Hypothalamus (tissue), 51 donors: ENCODE results near the gene IRAK3.

Experiments used
- DNase-seq, 51 donors: peaks; one replicate each; lab custom pipeline; 2025; lab: John Stamatoyannopoulos, UW

IRAK3 gene

DNA sequence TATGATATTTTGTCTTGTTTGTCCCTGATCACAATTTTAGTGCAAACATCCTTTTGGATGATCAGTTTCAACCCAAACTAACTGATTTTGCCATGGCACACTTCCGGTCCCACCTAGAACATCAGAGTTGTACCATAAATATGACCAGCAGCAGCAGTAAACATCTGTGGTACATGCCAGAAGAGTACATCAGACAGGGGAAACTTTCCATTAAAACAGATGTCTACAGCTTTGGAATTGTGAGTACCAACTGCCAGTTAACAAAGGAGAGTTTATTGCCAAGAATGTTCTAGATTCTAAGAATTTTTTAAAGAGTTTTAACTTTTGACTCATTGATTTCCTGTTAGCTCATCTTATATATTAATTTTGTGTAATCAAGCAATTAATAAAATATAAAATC is 55.4 kb downstream of the IRAK3 start:
- DNase-seq, result no peak

DNA sequence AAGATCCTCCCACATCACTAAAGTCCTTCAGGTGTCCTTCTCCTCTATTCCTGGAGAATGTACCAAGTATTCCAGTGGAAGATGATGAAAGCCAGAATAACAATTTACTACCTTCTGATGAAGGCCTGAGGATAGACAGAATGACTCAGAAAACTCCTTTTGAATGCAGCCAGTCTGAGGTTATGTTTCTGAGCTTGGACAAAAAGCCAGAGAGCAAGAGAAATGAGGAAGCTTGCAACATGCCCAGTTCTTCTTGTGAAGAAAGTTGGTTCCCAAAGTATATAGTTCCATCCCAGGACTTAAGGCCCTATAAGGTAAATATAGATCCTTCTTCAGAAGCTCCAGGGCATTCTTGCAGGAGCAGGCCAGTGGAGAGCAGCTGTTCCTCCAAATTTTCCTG is 58.7 kb downstream of the IRAK3 start:
- DNase-seq, result no peak

DNA sequence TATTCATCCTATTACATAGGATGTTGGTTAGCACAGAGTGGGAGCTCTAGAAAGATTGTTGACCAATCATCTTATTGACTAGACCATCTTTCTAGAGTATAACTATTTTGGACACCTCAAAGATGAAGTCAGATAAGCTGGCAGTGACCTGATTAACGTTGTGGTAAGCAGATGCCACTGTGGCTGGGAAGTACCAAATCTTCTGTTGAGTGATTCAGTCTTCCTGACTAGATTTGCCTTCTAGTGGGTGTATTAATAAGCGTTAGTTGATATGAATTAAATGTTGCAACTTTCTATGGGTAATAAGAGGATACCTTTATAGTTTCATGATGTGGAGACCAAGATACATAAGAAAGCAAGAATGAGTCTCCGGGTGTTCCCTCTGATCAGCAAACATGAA is 62.0 kb downstream of the IRAK3 start:
- DNase-seq, result no peak

DNA sequence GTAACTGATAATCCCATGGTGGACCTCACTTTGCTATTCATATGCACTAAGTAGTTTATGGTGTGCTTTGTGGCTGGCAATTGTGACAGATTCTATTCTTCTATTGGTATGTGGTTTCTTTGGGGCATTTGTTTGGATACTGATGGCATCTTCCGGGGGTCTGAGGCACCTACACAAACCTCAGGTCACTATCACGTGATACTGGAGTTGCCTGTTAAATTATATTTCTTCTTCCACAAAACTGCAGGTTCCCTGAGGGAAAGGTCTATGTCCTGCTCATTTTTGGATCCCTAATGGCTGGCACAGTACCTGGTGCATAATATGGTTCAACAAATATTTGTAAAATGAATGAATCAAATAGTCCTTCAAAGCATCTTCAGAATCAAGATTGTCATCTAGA is 63.8 kb downstream of the IRAK3 start:
- DNase-seq, result no peak

DNA sequence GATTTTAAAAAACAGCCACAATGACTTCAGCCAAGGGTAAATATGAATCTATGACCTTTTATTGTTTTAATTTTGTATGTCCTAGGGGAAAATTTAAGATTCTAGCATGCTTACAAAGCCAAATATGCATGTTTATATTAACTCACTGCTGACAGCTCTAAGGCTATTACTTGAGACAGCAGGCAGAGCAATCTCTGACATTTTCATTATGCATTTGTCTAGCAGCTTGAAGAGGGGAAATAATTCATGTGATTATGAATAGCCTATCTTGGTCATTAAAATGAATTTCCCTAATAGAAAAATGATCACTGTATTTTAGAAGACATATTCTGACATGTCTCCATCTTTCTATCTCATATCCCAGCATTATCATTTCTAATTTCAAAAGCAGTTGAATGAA is 66.7 kb downstream of the IRAK3 start:
- DNase-seq, result no peak

DNA sequence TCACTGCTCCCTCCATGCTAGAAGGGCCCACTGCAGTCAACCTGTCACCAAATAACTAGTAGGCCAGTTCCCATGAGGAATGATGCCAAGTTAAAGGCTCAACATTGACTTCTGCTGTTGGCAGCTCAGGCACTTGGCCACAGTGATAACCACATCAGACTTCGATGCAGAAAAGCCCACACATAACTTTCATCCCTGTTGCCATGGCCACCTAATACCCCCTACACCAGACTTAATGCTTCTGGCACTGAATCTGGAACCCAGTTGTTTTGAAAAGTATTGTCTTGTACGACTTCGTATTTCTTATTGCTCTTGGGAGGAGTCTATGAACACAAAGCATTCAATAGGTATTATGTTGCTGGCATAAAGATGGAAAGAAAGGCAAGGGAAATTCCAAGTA is 69.0 kb downstream of the IRAK3 start:
- no peak for DNase-seq

DNA sequence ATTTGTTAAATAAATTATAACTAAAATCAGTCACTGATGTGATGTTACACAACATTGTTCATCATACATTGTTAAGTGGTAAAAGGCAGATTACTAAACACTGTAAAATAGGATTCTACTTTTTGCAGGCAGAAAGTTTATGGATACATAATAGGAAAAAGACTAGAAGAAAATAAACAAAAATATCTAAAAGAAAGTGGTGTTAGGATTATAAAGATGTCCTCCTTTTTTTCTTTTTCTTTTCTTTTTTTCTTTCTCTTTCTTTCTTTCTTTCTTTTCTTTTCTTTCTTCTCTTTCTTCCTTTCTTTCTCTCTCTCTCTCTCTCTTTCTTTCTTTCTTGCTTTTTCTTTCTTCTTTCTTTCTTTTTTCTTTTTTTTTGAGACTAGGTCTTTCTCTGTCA is 73.7 kb downstream of the IRAK3 start:
- no peak for DNase-seq

DNA sequence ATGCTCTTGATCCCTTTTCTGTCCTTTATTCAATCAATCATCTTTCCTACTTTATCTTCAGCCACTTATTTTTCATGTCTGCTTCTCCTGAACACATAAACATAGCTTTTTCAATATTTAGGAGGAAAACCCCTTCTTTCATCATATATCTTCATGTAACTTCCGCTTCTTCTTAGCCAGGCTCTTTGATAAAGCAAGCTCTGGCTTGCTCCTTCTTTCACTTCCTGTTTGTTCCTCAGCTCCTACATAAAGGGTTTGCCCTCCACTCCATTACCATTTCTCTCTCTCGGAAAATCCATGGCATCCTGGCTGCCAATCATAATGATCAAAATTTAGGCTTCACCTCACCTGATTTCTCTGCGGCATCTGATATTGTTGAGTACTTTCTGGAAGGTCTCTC is 79.5 kb downstream of the IRAK3 start:
- DNase-seq, result no peak

DNA sequence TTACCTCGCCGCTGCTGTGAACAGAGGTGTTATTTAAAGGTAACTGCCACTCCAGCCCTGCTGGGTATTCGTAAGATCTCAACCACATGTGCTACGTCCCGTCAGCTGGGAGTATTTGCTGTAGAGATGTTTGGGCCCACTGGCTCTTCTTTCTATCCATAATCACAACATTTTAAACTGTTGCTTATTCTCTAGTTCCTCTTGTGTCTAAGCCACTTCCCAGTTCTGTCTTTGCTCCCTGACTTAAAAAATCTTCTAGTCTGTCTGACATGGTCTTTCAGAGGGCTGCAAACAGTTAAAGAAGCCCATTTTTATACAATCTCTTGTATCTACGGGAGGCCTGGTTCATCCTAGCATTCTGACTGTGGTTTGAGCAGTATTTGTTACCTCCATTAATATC is 80.1 kb downstream of the IRAK3 start:
- DNase-seq, result no peak

DNA sequence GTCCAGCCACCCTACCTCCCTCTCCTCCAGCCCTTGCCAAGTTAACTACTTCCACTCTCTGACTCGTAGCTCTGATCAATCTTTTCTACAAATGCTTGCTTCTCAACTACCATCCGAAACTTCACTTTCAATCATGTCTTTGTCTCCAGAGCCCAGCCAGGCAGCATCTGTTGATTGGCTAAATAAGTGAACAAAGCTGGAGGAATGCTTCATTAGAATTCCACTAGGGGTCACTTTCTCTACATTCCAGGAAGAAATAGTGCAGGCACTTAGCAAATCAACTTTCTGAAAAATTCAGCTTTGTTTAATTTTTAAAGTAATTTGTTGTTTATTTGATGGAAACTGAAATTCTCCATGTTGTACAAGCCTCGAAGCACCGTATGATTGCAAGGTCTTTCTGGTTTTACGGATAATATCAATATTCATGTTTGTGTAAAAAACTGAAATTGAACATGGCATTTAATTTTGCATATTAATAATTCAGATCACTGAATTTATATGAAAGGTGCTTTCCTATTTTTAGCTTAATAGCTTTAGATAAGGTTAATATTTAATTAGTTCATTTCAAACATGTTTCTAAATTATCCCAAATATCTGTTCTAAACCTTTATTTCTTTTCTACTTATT is 80.9 kb downstream of the IRAK3 start:
- peak in 14 of 51 donors; percentile 0 to 33 (median 12) for DNase-seq

DNA sequence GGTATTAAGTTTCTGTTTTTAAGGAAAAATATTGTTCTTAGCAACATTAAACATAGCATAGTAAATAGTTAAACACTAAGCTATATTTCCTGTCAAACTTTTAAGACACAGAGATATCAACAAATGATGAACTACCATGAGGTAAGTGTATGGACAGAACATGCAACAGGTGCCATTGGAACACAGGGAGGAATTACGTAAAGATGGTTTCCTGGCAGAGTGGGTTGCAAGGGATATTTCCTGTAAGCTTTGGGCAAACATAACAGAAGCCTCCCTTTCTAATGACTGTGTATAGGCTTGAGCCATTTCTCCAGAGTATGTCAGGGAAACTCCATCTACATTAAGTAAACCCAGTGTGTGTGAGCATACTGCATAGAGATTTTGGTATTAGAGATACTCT is 81.6 kb downstream of the IRAK3 start:
- DNase-seq, result no peak

DNA sequence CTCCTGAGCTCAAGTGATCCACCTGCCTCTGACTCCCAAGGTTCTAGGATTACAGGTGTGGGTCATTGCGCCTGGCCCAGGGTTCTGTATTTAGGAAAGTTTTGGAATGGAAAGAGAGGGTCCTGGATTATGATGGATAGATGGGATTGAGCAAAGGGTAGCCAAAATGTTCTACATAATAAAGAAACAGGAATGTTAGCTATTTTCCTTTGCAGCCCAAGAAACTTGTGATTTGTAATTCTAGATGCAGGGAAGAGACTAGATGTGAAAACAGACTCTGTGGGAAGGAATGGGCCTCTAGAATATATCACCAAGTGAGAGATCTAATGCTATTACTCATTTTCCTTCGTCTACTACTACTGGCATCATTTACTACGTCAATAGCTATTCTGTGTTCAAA is 83.6 kb downstream of the IRAK3 start:
- DNase-seq, result no peak

DNA sequence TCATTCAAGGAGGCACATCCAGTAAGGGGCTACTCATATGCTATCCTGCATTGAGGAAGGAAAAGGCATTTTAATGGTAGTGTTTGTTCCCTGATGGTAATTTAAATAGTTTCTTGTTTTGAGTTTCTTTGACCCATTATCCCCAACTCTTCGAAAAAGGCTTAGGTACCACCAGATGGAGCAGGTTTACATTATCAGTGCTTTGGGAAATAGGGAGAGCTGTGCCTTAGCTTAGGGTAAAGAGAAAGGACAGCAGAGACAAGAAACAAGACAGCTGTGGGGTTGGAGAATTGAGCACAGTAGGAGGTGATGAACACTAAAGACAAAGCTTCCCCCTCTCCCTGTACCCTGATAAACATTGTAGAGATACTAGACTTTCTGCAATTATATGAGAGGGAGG is 84.1 kb downstream of the IRAK3 start:
- no peak for DNase-seq

DNA sequence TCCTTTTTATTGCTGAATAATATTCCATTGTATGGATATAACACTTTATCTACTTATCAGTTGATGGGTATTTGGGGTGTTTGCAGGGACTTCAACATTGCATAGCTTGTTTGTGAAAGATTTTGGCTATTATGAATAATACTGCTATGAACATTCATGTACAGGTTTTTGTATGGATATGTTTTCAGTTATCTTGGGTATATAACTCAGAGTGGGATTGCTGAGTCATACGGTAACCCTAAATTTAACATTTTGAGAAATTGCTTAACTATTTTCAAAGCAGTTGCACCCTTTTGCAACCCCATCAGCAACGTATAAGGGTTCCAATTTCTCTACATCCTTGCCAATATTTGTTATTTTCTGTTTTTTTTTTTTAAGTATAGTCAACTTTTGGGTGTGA is 86.0 kb downstream of the IRAK3 start:
- DNase-seq, result no peak

DNA sequence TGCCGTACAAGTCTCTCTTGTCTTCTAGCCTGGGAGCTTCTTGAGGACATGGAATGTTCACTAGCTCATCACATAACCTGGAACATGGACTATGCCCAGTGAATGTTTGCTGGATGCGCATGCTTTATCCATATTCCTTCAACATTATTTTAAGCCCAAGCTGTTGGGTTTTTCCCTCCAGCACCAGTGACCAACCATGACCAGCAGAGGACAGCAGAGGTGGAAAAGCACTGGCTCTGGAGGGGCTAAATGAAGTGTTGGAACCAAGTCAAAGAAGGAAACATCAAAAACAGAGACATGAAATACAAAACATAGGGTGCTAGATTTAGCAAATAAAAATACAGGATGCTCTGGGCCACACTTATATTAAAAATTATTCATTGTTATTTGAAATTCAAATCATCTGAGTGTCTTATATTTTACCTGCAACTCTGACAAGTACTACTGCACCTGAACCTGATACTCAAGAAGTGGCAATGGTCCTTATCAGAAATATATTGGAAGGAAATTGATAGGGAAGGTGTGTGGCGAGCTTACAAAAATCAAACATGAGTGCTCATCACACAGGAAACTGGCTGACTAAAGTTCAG is 90.2 kb downstream of the IRAK3 start:
- DNase-seq, result no peak

DNA sequence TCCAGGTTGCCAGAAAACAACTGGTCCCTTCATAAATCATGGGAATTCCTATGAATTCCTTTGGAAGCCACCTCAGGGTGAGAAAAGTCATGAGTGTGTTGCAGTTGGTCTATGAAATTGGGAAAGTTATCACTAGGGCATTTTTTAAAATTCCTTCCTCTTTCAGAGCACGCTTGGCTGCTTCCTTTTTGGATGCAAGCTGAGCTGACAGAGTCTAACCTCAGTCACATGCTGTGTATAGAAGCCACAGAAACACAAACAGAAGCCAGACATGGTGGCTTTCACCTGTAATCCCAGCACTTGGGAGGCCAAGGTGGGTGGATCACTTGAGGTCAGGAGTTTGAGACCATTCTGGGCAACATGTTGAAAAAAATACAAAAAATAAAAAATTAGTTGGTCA is 91.5 kb downstream of the IRAK3 start:
- no peak for DNase-seq

DNA sequence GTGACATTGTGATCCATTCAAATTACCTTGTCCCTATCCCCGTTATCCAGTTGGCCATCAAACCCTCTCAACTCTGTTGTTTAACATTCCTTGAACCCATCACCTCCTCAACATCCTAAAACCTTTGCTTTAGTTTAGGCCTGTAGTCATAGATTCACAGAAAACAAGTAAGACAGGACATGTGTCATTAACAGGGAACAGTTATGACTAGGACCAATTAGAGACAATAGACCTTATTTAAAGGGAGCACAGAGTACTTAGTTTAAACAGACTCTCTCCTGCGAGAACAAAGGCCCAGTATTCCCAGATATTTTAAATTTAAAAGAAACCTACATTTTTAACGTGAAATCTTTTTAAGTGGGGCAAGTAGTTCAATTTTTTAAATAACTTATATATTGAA is 93.2 kb downstream of the IRAK3 start:
- no peak for DNase-seq

DNA sequence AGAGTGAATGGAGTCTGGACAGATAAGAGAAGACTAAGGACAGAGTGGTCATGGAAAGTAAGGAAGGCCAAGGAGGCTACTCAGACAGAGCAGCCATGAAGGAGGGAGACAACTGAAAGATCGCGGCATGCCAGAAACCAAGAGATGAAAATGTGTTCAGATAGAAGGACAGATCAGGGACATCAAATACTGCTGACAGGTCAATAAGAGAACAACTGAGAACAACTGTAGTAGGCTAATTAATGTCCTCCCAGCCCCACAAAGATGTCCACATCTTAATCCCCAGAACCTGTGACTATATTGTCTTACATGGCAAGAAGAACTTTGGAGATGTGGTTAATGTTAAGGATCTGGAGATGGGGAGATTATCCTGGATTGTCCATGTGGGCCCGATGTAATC is 98.3 kb downstream of the IRAK3 start:
- no peak for DNase-seq

DNA sequence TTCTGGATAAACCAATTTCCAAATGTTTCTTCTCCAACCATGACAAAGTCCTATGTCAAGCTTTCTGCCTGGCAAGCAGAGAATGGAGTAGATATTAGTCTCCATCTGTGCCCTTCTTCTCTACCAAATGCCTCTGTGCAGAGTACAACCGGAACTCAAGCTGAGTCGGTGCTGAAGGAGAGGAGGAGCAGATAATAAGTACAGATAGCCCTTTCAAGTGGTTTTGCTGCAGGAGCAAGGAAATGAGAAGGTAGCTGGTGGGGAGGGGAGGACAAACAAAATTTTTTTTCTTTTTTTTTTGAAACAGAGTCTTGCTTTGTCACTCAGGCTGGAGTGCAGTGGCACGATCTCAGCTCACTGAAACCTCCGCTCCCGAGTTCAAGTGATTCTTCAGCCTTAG is 99.1 kb downstream of the IRAK3 start:
- no peak for DNase-seq

DNA sequence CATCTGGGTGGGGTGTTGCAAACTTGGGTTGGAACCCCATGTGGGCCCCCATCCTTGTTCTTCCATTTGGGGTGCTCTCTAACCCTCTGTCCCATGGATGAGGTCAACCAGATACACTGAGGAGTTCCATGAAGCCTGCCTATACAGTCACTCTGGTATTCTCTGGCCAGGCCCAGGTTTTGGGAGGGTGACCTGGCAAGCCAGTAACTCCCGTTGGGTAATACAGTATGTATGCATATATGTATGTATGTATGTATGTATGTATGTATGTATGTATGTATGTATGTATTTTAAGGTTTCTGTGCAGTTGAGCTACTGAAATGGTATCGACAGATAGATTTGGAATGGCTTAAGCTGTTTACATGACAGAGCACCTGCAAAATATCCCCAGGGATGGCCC is 100.5 kb downstream of the IRAK3 start:
- no peak for DNase-seq

DNA sequence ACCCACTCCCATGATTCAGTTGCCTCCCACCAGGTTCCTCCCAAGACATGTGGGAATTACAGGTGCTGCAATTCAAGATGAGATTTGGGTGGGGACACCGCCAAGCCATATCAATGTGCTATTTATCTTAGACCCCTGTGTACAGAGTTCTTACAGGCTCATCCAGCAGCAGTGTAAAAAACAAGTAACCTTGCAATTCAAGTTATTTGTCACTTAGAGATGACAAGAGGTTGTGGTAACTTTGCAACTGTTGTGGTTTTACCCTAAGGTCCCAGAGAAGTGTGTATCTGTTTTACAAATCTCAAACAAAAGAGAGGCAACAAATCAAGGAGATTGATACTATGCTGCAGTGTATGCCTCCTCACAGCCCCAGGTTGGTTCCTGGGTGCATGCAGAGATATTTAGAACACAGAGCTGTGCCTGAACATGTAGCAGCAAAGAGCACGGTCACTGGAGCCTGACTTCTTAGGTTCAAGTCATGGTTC is 101.7 kb downstream of the IRAK3 start:
- DNase-seq, result no peak

DNA sequence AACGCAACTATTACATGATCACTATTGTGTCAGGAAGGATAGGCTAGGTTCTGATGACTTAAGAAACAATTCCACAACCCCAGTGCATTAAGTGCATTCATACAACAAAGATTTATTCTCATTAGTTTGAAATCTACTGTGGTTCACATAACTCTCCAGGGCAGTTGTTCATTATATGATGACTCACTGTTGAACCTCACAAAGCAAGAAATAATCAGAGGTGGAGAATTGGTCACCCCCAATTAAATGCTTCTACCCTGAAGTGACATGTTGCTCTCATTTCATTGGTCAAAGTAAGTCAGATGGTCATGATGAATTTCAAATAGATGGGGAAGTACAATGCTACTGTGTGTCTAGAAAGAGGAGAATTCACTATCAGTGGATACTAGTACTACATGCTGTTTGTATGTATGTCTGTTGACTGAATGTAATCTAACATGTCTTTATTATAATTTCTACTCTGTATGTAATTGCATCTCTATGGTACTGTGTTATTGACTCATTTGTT is 107.2 kb downstream of the IRAK3 start:
- no peak for DNase-seq

DNA sequence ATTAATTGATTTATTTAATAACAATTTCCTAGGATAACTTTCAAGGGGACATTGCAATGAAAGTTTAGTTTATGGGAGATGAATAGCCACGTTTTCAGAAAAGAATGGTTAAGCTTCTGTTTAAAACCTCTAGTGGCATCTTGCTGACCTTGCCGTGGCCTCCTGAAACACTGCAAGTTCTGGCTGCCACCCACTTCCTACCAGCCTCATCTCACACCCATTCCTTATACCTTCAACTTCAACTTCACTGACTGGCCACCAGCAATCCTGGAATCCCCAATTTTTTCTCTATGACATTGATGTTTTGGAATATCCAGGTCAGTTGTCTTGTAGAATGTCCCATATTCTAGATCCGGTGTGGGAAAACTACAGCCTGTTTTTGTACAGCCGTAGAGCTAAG is 108.1 kb downstream of the IRAK3 start:
- DNase-seq, result no peak
